Neuronal stem cell (in vitro differentiated cells): ENCODE results near the gene ARAP1.
A peak's percentile ranks its signal among the peaks of the same experiment; 100 is the strongest.

ENCODE experiments used
- DNase-seq: peaks from one replicate; pipeline ENCODE4 v3.0.0-alpha.2; 2013; ENCODE audit warnings: low spot score
- H2AFZ ChIP-seq: one replicate; pipeline ENCODE4 v1.6.1; 2013; ENCODE audit warnings: mild to moderate bottlenecking, low read length, inconsistent platforms
- H2AK5ac ChIP-seq: 2 replicates; pipeline ENCODE4 v1.6.1; 2013; ENCODE audit warnings: low read depth, mild to moderate bottlenecking, inconsistent platforms, low read length, moderate library complexity, mixed read lengths
- H2BK120ac ChIP-seq: 2 replicates; pipeline ENCODE4 v1.6.1; 2013; ENCODE audit warnings: low read depth, mild to moderate bottlenecking, inconsistent platforms, low read length, moderate library complexity, mixed read lengths
- H2BK12ac ChIP-seq: one replicate; pipeline ENCODE4 v1.6.1; 2013; ENCODE audit warnings: low read length, inconsistent platforms
- H2BK15ac ChIP-seq: 2 replicates; pipeline ENCODE4 v1.6.1; 2013; ENCODE audit warnings: mild to moderate bottlenecking, low read length, inconsistent platforms, mixed read lengths
- H2BK5ac ChIP-seq: one replicate; pipeline ENCODE4 v1.6.1; 2013; ENCODE audit warnings: inconsistent platforms, mild to moderate bottlenecking, low read length, moderate library complexity
- H3K14ac ChIP-seq: one replicate; pipeline ENCODE4 v1.6.1; 2013; ENCODE audit warnings: low read length, inconsistent platforms
- H3K18ac ChIP-seq: 2 replicates; pipeline ENCODE4 v1.6.1; 2013; ENCODE audit warnings: low read length, inconsistent platforms
- H3K23ac ChIP-seq: 2 replicates; pipeline ENCODE4 v1.6.1; 2013; ENCODE audit warnings: low read depth, mild to moderate bottlenecking, mixed read lengths, low read length, inconsistent platforms; ENCODE audit not compliant: poor library complexity
- H3K27ac ChIP-seq: replicated peaks from 3 replicates; pipeline ENCODE4 v1.5.1; 2013; ENCODE audit warnings: low read length, inconsistent platforms
- H3K27me3 ChIP-seq, 3 experiments: 2 replicates each; pipeline ENCODE4 v1.6.1; 2013; ENCODE audit warnings: low read length in 3 of 3, mild to moderate bottlenecking in 2 of 3, inconsistent platforms in 1 of 3, low read depth in 1 of 3, mixed read lengths in 1 of 3, moderate library complexity in 1 of 3; ENCODE audit not compliant: control insufficient read depth in 3 of 3, insufficient read depth in 3 of 3
- H3K36me3 ChIP-seq, 2 donors: replicated peaks in 1 of 2; 2 replicates each; pipeline ENCODE4 v1.6.1; 2013; ENCODE audit warnings: low read length in 2 of 2; ENCODE audit not compliant: control insufficient read depth in 2 of 2, insufficient read depth in 2 of 2
- H3K4ac ChIP-seq: 2 replicates; pipeline ENCODE4 v1.6.1; 2013; ENCODE audit warnings: inconsistent platforms, mild to moderate bottlenecking, low read length, moderate library complexity
- H3K4me1 ChIP-seq, 2 donors: 1 replicate in 1 of 2; 2 replicates in 1 of 2; pipeline ENCODE4 v1.6.1; 2013; ENCODE audit warnings: low read length in 2 of 2, low read depth in 1 of 2; ENCODE audit not compliant: control insufficient read depth in 2 of 2, insufficient read depth in 1 of 2
- H3K4me2 ChIP-seq: one replicate; pipeline ENCODE4 v1.6.1; 2013; ENCODE audit warnings: mild to moderate bottlenecking, low read length, inconsistent platforms; ENCODE audit not compliant: insufficient read depth, poor library complexity, severe bottlenecking
- H3K4me3 ChIP-seq, 2 donors: 2 replicates each; pipeline ENCODE4 v1.5.1; 2013; ENCODE audit warnings: low read length in 2 of 2, mild to moderate bottlenecking in 2 of 2, inconsistent platforms in 1 of 2, moderate library complexity in 1 of 2
- H3K79me1 ChIP-seq: one replicate; pipeline ENCODE4 v1.6.1; 2013; ENCODE audit warnings: low read depth, mild to moderate bottlenecking, inconsistent platforms, low read length, moderate library complexity
- H3K9ac ChIP-seq: one replicate; pipeline ENCODE4 v1.6.1; 2013; ENCODE audit warnings: mild to moderate bottlenecking, low read depth, low read length, inconsistent platforms; ENCODE audit not compliant: poor library complexity
- H3K9me3 ChIP-seq, 2 donors: replicated peaks in 1 of 2; 2 replicates each; pipeline versions ENCODE3 to v1.6.1; 2013; ENCODE audit warnings: low read length in 2 of 2, mild to moderate bottlenecking in 2 of 2, inconsistent platforms in 1 of 2, low read depth in 1 of 2, mixed read lengths in 1 of 2, moderate library complexity in 1 of 2; ENCODE audit not compliant: control insufficient read depth in 2 of 2, insufficient read depth in 1 of 2
- H4K8ac ChIP-seq: one replicate; pipeline ENCODE4 v1.6.1; 2013; ENCODE audit warnings: low read depth, mild to moderate bottlenecking, inconsistent platforms, low read length, moderate library complexity
- H4K91ac ChIP-seq: one replicate; pipeline ENCODE4 v1.6.1; 2013; ENCODE audit warnings: low read length, low read depth, mild to moderate bottlenecking, inconsistent platforms; ENCODE audit not compliant: poor library complexity
- WGBS, 2 donors: extraction: QIAGEN DNeasy Blood & Tissue Kit; methylation state at CpG; one replicate each; pipeline ENCODE4 v1.1.7; 2013; ENCODE audit warnings: missing lambda C conversion rate in 2 of 2, mixed read lengths in 1 of 2; ENCODE audit not compliant: insufficient read length in 2 of 2, insufficient replicate concordance in 1 of 2; ENCODE audit errors: extremely low coverage in 2 of 2; 5-methylcytosine and 5-hydroxymethylcytosine counted together

The ARAP1 gene

GRCh38 chr11:72775288-72776110, 23.3 kb upstream of the ARAP1 start:
- H2BK15ac ChIP-seq: no peak overlapping the region
- H3K14ac ChIP-seq: no peak overlapping the region
- no peak overlapping the region for H2BK12ac ChIP-seq
- H3K9ac ChIP-seq: peak overlapping the region; percentile 1
- H3K4me2 ChIP-seq: no peak overlapping the region
- DNase-seq: no peak
- H2AFZ ChIP-seq: no peak overlapping the region
- H3K27ac ChIP-seq: no peak overlapping the region
- H3K36me3 ChIP-seq: no peaks in the 10 kb centered on the region
- H3K79me1 ChIP-seq: no peaks in the 10 kb centered on the region
- no peak overlapping the region for H3K4ac ChIP-seq
- no peak overlapping the region for H4K8ac ChIP-seq
- H3K23ac ChIP-seq: no peak overlapping the region
- no peak overlapping the region for H4K91ac ChIP-seq
- whole genome bisulfite sequencing, 2 donors: no CpG with 5 or more reads among the region's 7 CpGs
- peaks cover 7 to 16% of the 10 kb centered on the region in 2 donors for H3K4me1 ChIP-seq
- no peak overlapping the region for H2BK5ac ChIP-seq
- H3K4me3 ChIP-seq: no peak overlapping the region
- peaks cover 0 to 10% (median 5%) of the 10 kb centered on the region in 3 experiments for H3K27me3 ChIP-seq
- no peak overlapping the region for H2BK120ac ChIP-seq
- no peak overlapping the region for H2AK5ac ChIP-seq
- no peak overlapping the region for H3K18ac ChIP-seq
- H3K9me3 ChIP-seq: no peaks in the 10 kb centered on the region

GRCh38 chr11:72774499-72774898, 22.3 kb upstream of the ARAP1 start:
- Histone ChIP-seq H3K36me3 (no peaks in the 10 kb centered on the region), H2BK12ac (no peak overlapping the region), H3K27ac (no peak overlapping the region)

GRCh38 chr11:72773696-72774095, 21.5 kb upstream of the ARAP1 start:
- Histone ChIP-seq H2BK12ac (no peak overlapping the region), H3K9ac (no peak overlapping the region), H3K79me1 (no peaks in the 10 kb centered on the region), H2BK15ac (no peak overlapping the region), H2AFZ (peak overlapping the region; percentile 56), H4K91ac (no peak overlapping the region), H3K4me3 (no peak overlapping the region), H3K4me1 (peaks cover 8 to 12% of the 10 kb centered on the region in 2 donors), H3K23ac (no peak overlapping the region), H2AK5ac (peak overlapping the region; percentile 73), H3K27me3 (no peaks in the 10 kb centered on the region), H2BK5ac (no peak overlapping the region), H3K4me2 (no peak overlapping the region), H2BK120ac (no peak overlapping the region), H3K14ac (no peak overlapping the region), H3K18ac (no peak overlapping the region), H3K4ac (no peak overlapping the region), H3K27ac (no peak overlapping the region), H3K9me3 (no peaks in the 10 kb centered on the region), H3K36me3 (no peaks in the 10 kb centered on the region), H4K8ac (no peak overlapping the region)
- no peak for DNase-seq
- WGBS, 2 donors: no CpG with 5 or more reads among the region's 6 CpGs

More at GRCh38 chr11:72774499-72774898, 22.3 kb upstream of the ARAP1 start:
- WGBS, 2 donors: no CpG with 5 or more reads among the region's 6 CpGs
- Histone ChIP-seq H3K14ac (peak overlapping the region; percentile 28), H3K9me3 (no peaks in the 10 kb centered on the region), H3K9ac (no peak overlapping the region), H2BK5ac (no peak overlapping the region), H2BK15ac (no peak overlapping the region), H3K18ac (no peak overlapping the region), H3K4me1 (peaks cover 7 to 12% of the 10 kb centered on the region in 2 donors), H3K27me3 (peaks cover 0 to under 1% (median 0%) of the 10 kb centered on the region in 3 experiments), H3K23ac (no peak overlapping the region), H4K8ac (no peak overlapping the region), H2BK120ac (no peak overlapping the region), H2AFZ (no peak overlapping the region), H3K79me1 (no peaks in the 10 kb centered on the region), H2AK5ac (no peak overlapping the region), H3K4me2 (no peak overlapping the region), H3K4ac (no peak overlapping the region), H3K4me3 (no peak overlapping the region), H4K91ac (no peak overlapping the region)
- DNase-seq: no peak

GRCh38 chr11:72773291-72773690, 21.1 kb upstream of the ARAP1 start:
- Histone ChIP-seq H2BK5ac (no peak overlapping the region), H3K18ac (no peak overlapping the region), H3K4me2 (no peak overlapping the region), H4K91ac (no peak overlapping the region), H3K4me3 (no peak overlapping the region), H2BK15ac (no peak overlapping the region), H4K8ac (no peak overlapping the region), H2AFZ (peak overlapping the region; percentile 56), H3K27me3 (no peaks in the 10 kb centered on the region), H2BK120ac (no peak overlapping the region), H3K4ac (no peak overlapping the region), H3K36me3 (no peaks in the 10 kb centered on the region), H2BK12ac (no peak overlapping the region), H3K14ac (no peak overlapping the region), H3K9ac (peak overlapping the region; percentile 17), H3K27ac (no peak overlapping the region), H3K79me1 (no peaks in the 10 kb centered on the region), H3K4me1 (peaks cover 11 to 12% of the 10 kb centered on the region in 2 donors), H3K9me3 (no peaks in the 10 kb centered on the region), H2AK5ac (peak overlapping the region; percentile 73), H3K23ac (no peak overlapping the region)
- DNase-seq: no peak
- no CpG with 5 or more reads among the region's 5 CpGs for WGBS, 2 donors
